Measurements from ENCODE around the gene BTNL2. TPM values are rescaled to one million over a fixed set of nuclear protein-coding genes. Genes with fewer than 3 reads are reported as not detected.

BTNL2 gene
- polyA plus RNA-seq, 1 donor (not counting 4 experiments of a cell fraction or from before 2014, with no cell fraction given), result not detected

DNA sequence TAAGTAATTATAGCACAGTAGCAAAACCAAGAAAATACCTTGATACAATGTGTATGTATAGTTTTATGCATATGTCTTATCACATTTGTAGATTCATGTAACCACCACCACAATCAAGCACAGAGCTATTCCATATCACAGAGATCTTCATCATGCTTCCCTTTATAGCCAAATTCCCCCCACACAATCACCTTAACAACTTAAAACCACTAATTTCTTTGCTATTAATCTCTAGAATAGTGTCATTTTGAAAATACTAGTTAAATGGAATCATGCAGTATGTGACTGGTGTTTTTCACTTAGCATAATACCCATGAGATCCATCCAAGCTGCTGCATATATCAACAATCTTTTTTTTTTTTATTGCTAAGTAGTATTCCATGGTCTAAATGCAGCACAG, 41.0 kb upstream of the BTNL2 start:
- H4K20me1 ChIP-seq (ENCODE audit: control insufficient read depth, extremely low read depth, insufficient read depth, low read length), result no peaks in the 10 kb centered on the region
- H3K9me1 ChIP-seq (ENCODE audit: control insufficient read depth, extremely low read depth, insufficient read depth, low read length), result no peaks in the 10 kb centered on the region
- dilution Hi-C loops (cut with MboI; ENCODE audit: extremely low pct_ligation_motif_present, low sequenced_read_pairs), result no loop called here
- no peak overlapping the region for H3K4me2 ChIP-seq (ENCODE audit: control insufficient read depth, extremely low read depth, insufficient read depth, low read depth, low read length)
- no peaks in the 10 kb centered on the region for H3K4me1 ChIP-seq (ENCODE audit: control insufficient read depth, extremely low read depth, insufficient read depth, low read length)
- no peak overlapping the region for H3K9ac ChIP-seq (ENCODE audit: control insufficient read depth, extremely low read depth, insufficient read depth, low read length)
- H3K79me2 ChIP-seq (ENCODE audit: control insufficient read depth, insufficient read depth, low read length), result no peaks in the 10 kb centered on the region
- H3K9me3 ChIP-seq (ENCODE audit: control insufficient read depth, low read depth, low read length), result no peaks in the 10 kb centered on the region
- no peak overlapping the region for H3K4me3 ChIP-seq (ENCODE audit: control insufficient read depth in 2 of 3, extremely low read depth in 1 of 3, insufficient read depth in 2 of 3, low read depth in 1 of 3, low read length in 3 of 3)
- no peaks in the 10 kb centered on the region for H3K36me3 ChIP-seq (ENCODE audit: control insufficient read depth in 2 of 2, extremely low read depth in 1 of 2, insufficient read depth in 2 of 2, low read length in 2 of 2)
- TF ChIP-seq, protein P1, sequence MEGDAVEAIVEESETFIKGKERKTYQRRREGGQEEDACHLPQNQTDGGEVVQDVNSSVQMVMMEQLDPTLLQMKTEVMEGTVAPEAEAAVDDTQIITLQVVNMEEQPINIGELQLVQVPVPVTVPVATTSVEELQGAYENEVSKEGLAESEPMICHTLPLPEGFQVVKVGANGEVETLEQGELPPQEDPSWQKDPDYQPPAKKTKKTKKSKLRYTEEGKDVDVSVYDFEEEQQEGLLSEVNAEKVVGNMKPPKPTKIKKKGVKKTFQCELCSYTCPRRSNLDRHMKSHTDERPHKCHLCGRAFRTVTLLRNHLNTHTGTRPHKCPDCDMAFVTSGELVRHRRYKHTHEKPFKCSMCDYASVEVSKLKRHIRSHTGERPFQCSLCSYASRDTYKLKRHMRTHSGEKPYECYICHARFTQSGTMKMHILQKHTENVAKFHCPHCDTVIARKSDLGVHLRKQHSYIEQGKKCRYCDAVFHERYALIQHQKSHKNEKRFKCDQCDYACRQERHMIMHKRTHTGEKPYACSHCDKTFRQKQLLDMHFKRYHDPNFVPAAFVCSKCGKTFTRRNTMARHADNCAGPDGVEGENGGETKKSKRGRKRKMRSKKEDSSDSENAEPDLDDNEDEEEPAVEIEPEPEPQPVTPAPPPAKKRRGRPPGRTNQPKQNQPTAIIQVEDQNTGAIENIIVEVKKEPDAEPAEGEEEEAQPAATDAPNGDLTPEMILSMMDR (optimal IDR thresholded peaks at IDR 0.05 in 1 of 3, IDR thresholded peaks at IDR 0.05 in 1 of 3, conservative IDR thresholded peaks at IDR 0.05 in 1 of 3; ENCODE audit: extremely low read depth in 1 of 3, insufficient read depth in 2 of 3, low read length in 3 of 3), result no peak
- no peak for TF ChIP-seq EZH2 (IDR thresholded peaks at IDR 0.05; ENCODE audit: low read length)
- no peak overlapping the region for H2AFZ ChIP-seq (ENCODE audit: control insufficient read depth, low read length)
- H3K27ac ChIP-seq (ENCODE audit: control insufficient read depth, insufficient read depth, low read length), result no peak overlapping the region
- no peak for DNase-seq (ENCODE audit: low read depth, low spot score)
- FAIRE-seq, result no peak
- no peaks in the 10 kb centered on the region for H3K27me3 ChIP-seq (ENCODE audit: control insufficient read depth, extremely low read depth, insufficient read depth, low read length)

DNA sequence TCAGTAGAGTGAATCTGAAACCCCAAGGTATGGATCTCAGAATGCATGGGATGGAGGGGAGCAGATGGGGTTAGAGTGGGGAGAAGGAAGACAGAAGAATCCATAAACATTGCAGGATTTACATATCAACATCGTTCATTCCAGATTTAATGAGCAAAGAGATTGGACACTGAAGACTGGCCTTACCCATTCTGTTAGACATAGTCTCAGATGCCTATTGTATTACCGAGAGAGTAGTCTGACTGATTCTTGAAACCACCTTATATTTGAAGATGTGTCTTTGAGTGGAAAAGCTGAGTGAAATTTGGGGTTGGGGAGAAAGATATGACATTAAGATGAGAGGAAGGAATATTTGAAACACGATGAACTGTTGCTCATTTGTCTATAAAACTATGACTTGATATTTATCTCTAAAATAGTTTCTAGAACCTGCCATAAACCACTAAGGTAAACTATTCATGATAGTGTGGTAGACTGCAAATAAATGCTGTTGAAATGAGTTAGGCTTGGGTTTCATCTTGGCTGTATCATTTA, 38.4 kb upstream of the BTNL2 start:
- no peaks in the 10 kb centered on the region for H3K27me3 ChIP-seq (ENCODE audit: control insufficient read depth, extremely low read depth, insufficient read depth, low read length)
- no peak overlapping the region for H3K4me2 ChIP-seq (ENCODE audit: control insufficient read depth, extremely low read depth, insufficient read depth, low read depth, low read length)
- DNase-seq (ENCODE audit: low read depth, low spot score) (no peak), FAIRE-seq (no peak)
- no peaks in the 10 kb centered on the region for H4K20me1 ChIP-seq (ENCODE audit: control insufficient read depth, extremely low read depth, insufficient read depth, low read length)
- no peak overlapping the region for H3K9ac ChIP-seq (ENCODE audit: control insufficient read depth, extremely low read depth, insufficient read depth, low read length)
- no peaks in the 10 kb centered on the region for H3K9me1 ChIP-seq (ENCODE audit: control insufficient read depth, extremely low read depth, insufficient read depth, low read length)
- H3K27ac ChIP-seq (ENCODE audit: control insufficient read depth, insufficient read depth, low read length), result no peak overlapping the region
- no peaks in the 10 kb centered on the region for H3K79me2 ChIP-seq (ENCODE audit: control insufficient read depth, insufficient read depth, low read length)
- no peaks in the 10 kb centered on the region for H3K9me3 ChIP-seq (ENCODE audit: control insufficient read depth, low read depth, low read length)
- no peak for TF ChIP-seq EZH2 (IDR thresholded peaks at IDR 0.05; ENCODE audit: low read length)
- TF ChIP-seq, protein P1 (optimal IDR thresholded peaks at IDR 0.05 in 1 of 3, IDR thresholded peaks at IDR 0.05 in 1 of 3, conservative IDR thresholded peaks at IDR 0.05 in 1 of 3; ENCODE audit: extremely low read depth in 1 of 3, insufficient read depth in 2 of 3, low read length in 3 of 3), result no peak
- dilution Hi-C loops (cut with MboI; ENCODE audit: extremely low pct_ligation_motif_present, low sequenced_read_pairs), result no loop called here
- no peaks in the 10 kb centered on the region for H3K36me3 ChIP-seq (ENCODE audit: control insufficient read depth in 2 of 2, extremely low read depth in 1 of 2, insufficient read depth in 2 of 2, low read length in 2 of 2)
- H3K4me3 ChIP-seq (ENCODE audit: control insufficient read depth in 2 of 3, extremely low read depth in 1 of 3, insufficient read depth in 2 of 3, low read depth in 1 of 3, low read length in 3 of 3), result no peak overlapping the region
- H2AFZ ChIP-seq (ENCODE audit: control insufficient read depth, low read length), result no peak overlapping the region
- H3K4me1 ChIP-seq (ENCODE audit: control insufficient read depth, extremely low read depth, insufficient read depth, low read length), result no peaks in the 10 kb centered on the region

Measured in keratinocyte (primary cell).